BLaER1 treated with 17β-estradiol and CSF1 and Interleukin-3, amounts not matched to agents 10 nM and 100 nM (cell line): ENCODE measurements around the gene DAPP1.

Experiments used
- H3K27ac ChIP-seq, 11 experiments: shearing (Covaris generic); formaldehyde crosslinking; 2 replicates each; pipeline ENCODE4 v1.8.1; 2022
- H3K27me3 ChIP-seq, 11 experiments: shearing (Covaris generic); formaldehyde crosslinking; 2 replicates each; pipeline ENCODE4 v1.8.1; 2022
- H3K36me3 ChIP-seq, 11 experiments: shearing (Covaris generic); formaldehyde crosslinking; 2 replicates each; pipeline ENCODE4 v1.8.1; 2022
- H3K4me1 ChIP-seq, 10 experiments: shearing (Covaris generic); formaldehyde crosslinking; 2 replicates each; pipeline ENCODE4 v1.8.1; 2022
- H3K4me2 ChIP-seq, 11 experiments: shearing (Covaris generic); formaldehyde crosslinking; 2 replicates each; pipeline ENCODE4 v1.8.1; 2022
- H3K4me3 ChIP-seq, 10 experiments: shearing (Covaris generic); formaldehyde crosslinking; 2 replicates each; pipeline ENCODE4 v1.8.1; 2022
- H3K9ac ChIP-seq, 11 experiments: shearing (Covaris generic); formaldehyde crosslinking; 2 replicates each; pipeline ENCODE4 v1.8.1; 2022
- H3K9me3 ChIP-seq, 11 experiments: shearing (Covaris generic); formaldehyde crosslinking; replicated peaks in 1 of 11; 2 replicates each; pipeline ENCODE4 v1.8.1; 2022
- H4K20me1 ChIP-seq, 11 experiments: shearing (Covaris generic); formaldehyde crosslinking; 2 replicates each; pipeline ENCODE4 v1.8.1; 2022
- Cebpa-rat ChIP-seq, 11 experiments: shearing (Covaris generic); IDR thresholded peaks; 2 replicates each; pipeline ENCODE4 v1.8.1; 2022

DAPP1 gene

DNA sequence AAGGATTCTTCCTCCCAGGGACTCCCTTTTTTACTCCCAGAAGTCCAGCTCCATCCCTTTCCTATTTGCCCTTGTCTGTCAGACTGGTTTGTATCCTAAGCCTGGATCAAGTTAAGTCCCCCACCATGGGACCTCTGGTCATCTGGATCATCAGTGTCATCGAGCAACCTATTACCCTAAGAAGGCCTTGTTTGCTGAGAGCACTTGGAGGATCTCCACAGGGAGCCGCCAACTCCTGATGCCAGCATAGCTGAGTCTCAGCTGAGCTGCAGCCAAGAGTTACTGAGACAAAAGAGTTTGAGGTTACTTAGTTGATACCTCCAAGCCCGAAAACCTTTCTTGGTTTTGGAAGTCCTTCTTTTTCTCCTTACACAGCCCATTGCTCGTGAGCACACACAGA is 10.1 kb upstream of the DAPP1 start:
- Histone ChIP-seq H3K4me1 (peaks cover 0 to 11% (median 1%) of the 10 kb centered on the region in 10 experiments; a peak in 6 of 20 replicates), H3K9me3 (no peaks in the 10 kb centered on the region)

GRCh38 chr4:99807666-99808065 is 9.0 kb upstream of the DAPP1 start:
- Histone ChIP-seq H3K4me1 (peaks cover 0 to 6% (median 0%) of the 10 kb centered on the region in 10 experiments; a peak in 1 of 20 replicates), H3K27ac (no peak overlapping the region), H4K20me1 (no peaks in the 10 kb centered on the region), H3K4me2 (no peak overlapping the region), H3K9me3 (no peaks in the 10 kb centered on the region), H3K27me3 (no peaks in the 10 kb centered on the region), H3K4me3 (no peak overlapping the region), H3K36me3 (no peaks in the 10 kb centered on the region), H3K9ac (no peak overlapping the region)
- TF ChIP-seq Cebpa-rat (IDR thresholded peaks at IDR 0.05) = no peak

More for the DNA sequence above, 10.1 kb upstream of the DAPP1 start:
- Histone ChIP-seq H4K20me1 (no peaks in the 10 kb centered on the region), H3K36me3 (no peaks in the 10 kb centered on the region), H3K27me3 (no peaks in the 10 kb centered on the region), H3K27ac (no peak overlapping the region), H3K9ac (no peak overlapping the region), H3K4me3 (no peak overlapping the region), H3K4me2 (no peak overlapping the region)
- no peak for TF ChIP-seq Cebpa-rat (IDR thresholded peaks at IDR 0.05)

DNA sequence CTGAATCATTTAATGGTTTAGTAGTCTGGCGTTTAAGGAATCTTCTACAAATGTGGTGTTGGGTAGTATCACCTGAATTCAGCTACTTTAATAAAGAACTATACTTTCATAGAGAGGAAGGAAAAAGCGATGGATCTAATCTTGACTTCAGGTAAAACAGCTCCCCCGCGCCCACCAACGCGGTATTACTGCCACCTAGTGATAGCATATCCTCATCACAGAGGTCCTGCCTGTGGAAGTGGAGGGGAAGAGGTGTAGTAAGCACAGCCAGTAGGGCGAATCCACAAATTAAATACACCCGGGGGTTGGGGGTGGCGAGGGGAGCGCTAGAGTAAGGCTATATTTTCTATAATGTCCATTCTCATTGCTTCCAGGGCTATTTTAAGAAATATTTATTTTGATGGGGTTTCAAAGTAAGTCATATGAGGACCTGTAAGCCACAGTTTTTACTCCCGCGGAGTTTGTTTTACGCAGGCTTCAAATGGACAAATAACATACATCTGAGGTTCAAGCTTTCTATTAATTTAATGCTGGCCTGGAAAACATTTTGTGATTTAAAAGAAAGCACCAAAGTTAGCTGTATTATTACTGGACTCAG is 8.3 kb upstream of the DAPP1 start:
- no peak overlapping the region for H3K9ac ChIP-seq
- no peak for TF ChIP-seq Cebpa-rat (IDR thresholded peaks at IDR 0.05)
- no peaks in the 10 kb centered on the region for H4K20me1 ChIP-seq
- no peaks in the 10 kb centered on the region for H3K36me3 ChIP-seq
- H3K27me3 ChIP-seq = no peaks in the 10 kb centered on the region
- H3K4me1 ChIP-seq = no peaks in the 10 kb centered on the region
- no peaks in the 10 kb centered on the region for H3K9me3 ChIP-seq
- H3K4me3 ChIP-seq = no peak overlapping the region
- H3K4me2 ChIP-seq = no peak overlapping the region
- no peak overlapping the region for H3K27ac ChIP-seq

DNA sequence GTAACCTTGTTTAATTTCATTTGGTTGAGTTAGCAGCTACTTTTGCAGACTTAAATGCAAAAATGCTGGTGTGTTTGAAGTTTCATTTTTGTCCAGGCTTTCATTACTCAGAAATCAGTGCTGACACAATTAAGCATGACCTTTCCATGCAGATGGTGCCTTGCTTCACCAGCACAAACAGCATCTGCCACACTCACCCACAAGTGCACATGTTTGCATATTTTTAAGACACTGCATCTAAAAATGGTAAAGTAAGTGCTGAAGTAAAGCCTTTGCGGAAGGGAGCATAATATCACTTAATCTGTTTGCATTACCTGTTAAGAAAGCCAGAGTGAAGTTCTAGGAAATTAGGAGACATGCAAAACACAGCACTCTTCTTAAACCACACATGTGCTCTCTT is 7.3 kb upstream of the DAPP1 start:
- Histone ChIP-seq H3K4me2 (no peak overlapping the region), H3K9me3 (no peaks in the 10 kb centered on the region), H3K27ac (no peak overlapping the region), H3K9ac (no peak overlapping the region), H3K36me3 (no peaks in the 10 kb centered on the region), H3K4me1 (no peaks in the 10 kb centered on the region), H3K4me3 (no peak overlapping the region), H3K27me3 (no peaks in the 10 kb centered on the region), H4K20me1 (no peaks in the 10 kb centered on the region)
- no peak for TF ChIP-seq Cebpa-rat (IDR thresholded peaks at IDR 0.05)

- Histone ChIP-seq H3K27ac (no peak overlapping the region), H3K4me3 (no peak overlapping the region), H3K9me3 (no peaks in the 10 kb centered on the region), H3K4me1 (peaks cover 0 to 12% (median under 1%) of the 10 kb centered on the region in 10 experiments; a peak in 9 of 20 replicates), H3K36me3 (no peaks in the 10 kb centered on the region), H3K4me2 (no peak overlapping the region), H3K27me3 (no peaks in the 10 kb centered on the region), H3K9ac (no peak overlapping the region), H4K20me1 (no peaks in the 10 kb centered on the region)
- no peak for TF ChIP-seq Cebpa-rat (IDR thresholded peaks at IDR 0.05)
Measured at GRCh38 chr4:99810536-99810935, 6.1 kb upstream of the DAPP1 start.

DNA sequence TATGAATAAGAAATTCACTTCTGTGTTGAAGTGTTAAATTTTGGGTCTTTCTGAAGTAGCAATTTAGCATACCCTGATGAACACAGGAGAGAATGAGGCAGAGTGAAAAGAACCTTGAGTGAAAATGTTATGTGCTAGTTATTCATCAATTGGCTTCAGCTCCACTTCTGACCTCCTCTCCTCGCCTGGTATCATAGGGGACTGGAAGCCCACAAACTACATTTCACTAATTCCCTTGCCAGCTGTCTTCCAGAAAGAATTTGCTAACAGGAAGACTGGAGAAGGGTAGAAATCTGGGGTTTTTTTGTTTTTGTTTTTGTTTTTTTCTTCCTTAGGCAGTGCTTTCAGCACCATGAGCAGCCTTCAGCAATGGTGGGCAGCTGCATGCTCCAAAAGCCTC is 5.5 kb upstream of the DAPP1 start:
- Histone ChIP-seq H3K9ac (no peak overlapping the region), H3K27me3 (no peaks in the 10 kb centered on the region), H4K20me1 (no peaks in the 10 kb centered on the region), H3K9me3 (no peaks in the 10 kb centered on the region), H3K4me1 (peaks cover under 1 to 18% (median 6%) of the 10 kb centered on the region in 10 experiments; a peak in 16 of 20 replicates), H3K4me3 (no peak overlapping the region), H3K36me3 (no peaks in the 10 kb centered on the region), H3K27ac (no peak overlapping the region), H3K4me2 (no peak overlapping the region)
- no peak for TF ChIP-seq Cebpa-rat (IDR thresholded peaks at IDR 0.05)

GRCh38 chr4:99811850-99812249 is 4.8 kb upstream of the DAPP1 start:
- no peaks in the 10 kb centered on the region for H3K27me3 ChIP-seq
- H3K36me3 ChIP-seq = no peaks in the 10 kb centered on the region
- H3K9me3 ChIP-seq = no peaks in the 10 kb centered on the region
- no peak for TF ChIP-seq Cebpa-rat (IDR thresholded peaks at IDR 0.05)
- H3K4me2 ChIP-seq = peak overlapping the region in 2 of 11 experiments; percentile 21 to 27; a peak in 2 of 22 replicates
- no peaks in the 10 kb centered on the region for H4K20me1 ChIP-seq
- no peak overlapping the region for H3K9ac ChIP-seq
- no peak overlapping the region for H3K4me3 ChIP-seq
- H3K27ac ChIP-seq = no peak overlapping the region
- peaks cover 8 to 25% (median 14%) of the 10 kb centered on the region in 10 experiments; a peak in 19 of 20 replicates for H3K4me1 ChIP-seq

DNA sequence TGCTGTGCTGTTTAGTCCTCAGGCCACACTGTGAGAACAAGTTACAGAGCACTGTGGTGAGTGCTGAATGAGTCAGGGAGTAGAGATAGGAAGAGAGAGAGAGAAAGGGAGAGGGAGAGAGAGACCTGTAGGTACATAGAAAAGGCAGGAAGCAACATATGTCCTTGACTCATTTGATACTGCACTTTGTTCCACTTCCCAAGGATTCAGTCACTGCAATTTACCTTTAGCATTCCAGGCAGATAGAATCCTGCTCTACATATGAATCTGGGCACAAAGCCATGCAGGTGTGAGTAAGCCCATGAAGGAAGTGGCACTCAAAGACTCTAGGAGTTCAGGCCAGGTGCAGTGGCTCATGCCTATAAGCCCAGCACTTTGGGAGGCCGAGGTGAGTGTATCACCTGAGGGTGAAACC is 1.0 kb upstream of the DAPP1 start:
- H4K20me1 ChIP-seq = no peaks in the 10 kb centered on the region; a peak in 1 of 22 replicates
- H3K36me3 ChIP-seq = no peaks in the 10 kb centered on the region
- H3K4me2 ChIP-seq = peak overlapping the region in 6 of 11 experiments; percentile 17 to 95 (median 84); a peak in 10 of 22 replicates
- H3K9me3 ChIP-seq = no peaks in the 10 kb centered on the region
- no peaks in the 10 kb centered on the region for H3K27me3 ChIP-seq
- peaks cover 16 to 58% (median 23%) of the 10 kb centered on the region in 10 experiments; a peak in 19 of 20 replicates for H3K4me1 ChIP-seq
- no peak overlapping the region for H3K9ac ChIP-seq
- no peak overlapping the region for H3K4me3 ChIP-seq
- no peak overlapping the region; a peak in 1 of 22 replicates for H3K27ac ChIP-seq
- no peak for TF ChIP-seq Cebpa-rat (IDR thresholded peaks at IDR 0.05)

DNA sequence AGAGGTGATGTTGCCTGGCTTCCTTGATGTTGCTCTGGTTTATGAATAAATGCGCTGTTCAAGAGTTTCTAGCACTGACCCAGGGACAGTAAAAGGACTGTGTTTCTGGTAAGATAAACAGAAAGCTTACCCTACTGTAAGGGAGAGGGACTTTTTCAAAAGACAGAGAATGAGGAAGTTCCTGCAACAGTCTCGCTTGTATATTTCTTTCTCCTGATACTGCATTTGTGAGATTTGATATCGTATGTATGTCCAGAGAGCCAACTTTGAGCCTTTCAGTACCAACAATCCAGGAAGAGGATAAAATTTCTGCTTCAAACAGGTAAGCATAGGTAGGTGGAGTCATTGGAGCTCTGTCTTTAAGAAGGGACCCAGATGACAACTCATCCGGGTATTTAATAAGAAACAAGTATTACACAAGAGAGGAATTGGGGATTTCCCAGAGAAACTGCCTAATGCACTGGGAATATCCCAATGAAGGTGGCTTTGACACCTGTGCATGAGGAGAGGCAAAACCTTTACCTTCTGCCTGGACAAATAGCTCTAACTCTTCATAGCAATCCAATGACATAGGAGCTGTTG is 773 bp downstream of the DAPP1 start:
- H3K9ac ChIP-seq = peak overlapping the region in 5 of 11 experiments; percentile 47 to 77 (median 77); a peak in 9 of 22 replicates

More for the DNA sequence above, 773 bp downstream of the DAPP1 start:
- H3K36me3 ChIP-seq = peaks cover 0 to 3% (median 0%) of the 10 kb centered on the region in 11 experiments; a peak in 1 of 22 replicates
- H3K4me1 ChIP-seq = peaks cover 32 to 75% (median 39%) of the 10 kb centered on the region in 10 experiments
- no peaks in the 10 kb centered on the region for H3K9me3 ChIP-seq
- peak overlapping the region; percentile 17 to 95 (median 67); a peak in 19 of 22 replicates for H3K4me2 ChIP-seq
- no peaks in the 10 kb centered on the region for H3K27me3 ChIP-seq
- H3K27ac ChIP-seq = peak overlapping the region in 6 of 11 experiments; percentile 0 to 75 (median 56); a peak in 11 of 22 replicates
- H4K20me1 ChIP-seq = peaks cover 0 to 15% (median 0%) of the 10 kb centered on the region in 11 experiments; a peak in 2 of 22 replicates
- TF ChIP-seq Cebpa-rat (IDR thresholded peaks at IDR 0.05) = no peak
- peak overlapping the region in 5 of 10 experiments; percentile 49 to 68 (median 66); a peak in 10 of 20 replicates for H3K4me3 ChIP-seq
